Neuron (in vitro differentiated cells): Measurements from ENCODE around the gene GCNA.
"Not testable (repeated sequence)": the region's sequence is repeated elsewhere in the genome, so short reads cannot be mapped to it uniquely, and the experiment has no call there.

Experiments
- H2AFZ ChIP-seq: one replicate; pipeline ENCODE4 v1.6.1; 2013; ENCODE audit warnings: low read depth, mild to moderate bottlenecking, inconsistent platforms, low read length, moderate library complexity
- H3K27me3 ChIP-seq: one replicate; pipeline ENCODE4 v1.6.1; 2013; ENCODE audit warnings: low read length; ENCODE audit not compliant: insufficient read depth
- H3K36me3 ChIP-seq: one replicate; pipeline ENCODE4 v1.6.1; 2013; ENCODE audit warnings: low read length; ENCODE audit not compliant: insufficient read depth
- H3K4me1 ChIP-seq: one replicate; pipeline ENCODE4 v1.6.1; 2013; ENCODE audit warnings: low read length; ENCODE audit not compliant: insufficient read depth
- H3K4me3 ChIP-seq: 2 replicates; pipeline ENCODE4 v1.5.1; 2013; ENCODE audit warnings: mild to moderate bottlenecking, low read length, moderate library complexity
- H3K9me3 ChIP-seq: one replicate; pipeline ENCODE4 v1.6.1; 2013; ENCODE audit warnings: low read length

GCNA gene

GRCh38 chrX:71650333-71650969 is 72.2 kb downstream of the GCNA start:
- H3K4me1 ChIP-seq = no peaks in the 10 kb centered on the region
- no peak overlapping the region for H2AFZ ChIP-seq
- no peaks in the 10 kb centered on the region for H3K9me3 ChIP-seq
- no peak overlapping the region for H3K4me3 ChIP-seq
- H3K27me3 ChIP-seq = no peaks in the 10 kb centered on the region
- no peaks in the 10 kb centered on the region for H3K36me3 ChIP-seq

DNA sequence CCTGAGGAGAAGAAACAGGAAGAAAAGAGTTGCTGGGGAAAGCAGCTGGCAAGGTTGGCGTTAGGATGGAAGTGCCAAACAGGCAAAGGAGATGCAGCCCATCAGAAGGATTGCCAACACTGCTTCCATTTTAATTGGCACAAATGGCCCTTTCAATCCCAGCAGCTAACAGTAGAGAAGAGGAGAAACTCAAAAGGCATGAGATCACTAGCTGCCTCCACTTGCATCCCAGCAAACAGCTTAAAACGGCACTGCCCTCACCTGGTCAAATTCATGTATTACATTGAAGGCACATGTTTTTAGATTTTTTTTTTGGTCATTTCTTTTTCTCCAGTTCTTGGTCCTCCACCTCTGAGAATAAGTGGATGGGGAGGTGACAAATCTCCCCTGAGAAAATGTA is 74.2 kb downstream of the GCNA start:
- H3K27me3 ChIP-seq = no peaks in the 10 kb centered on the region

DNA sequence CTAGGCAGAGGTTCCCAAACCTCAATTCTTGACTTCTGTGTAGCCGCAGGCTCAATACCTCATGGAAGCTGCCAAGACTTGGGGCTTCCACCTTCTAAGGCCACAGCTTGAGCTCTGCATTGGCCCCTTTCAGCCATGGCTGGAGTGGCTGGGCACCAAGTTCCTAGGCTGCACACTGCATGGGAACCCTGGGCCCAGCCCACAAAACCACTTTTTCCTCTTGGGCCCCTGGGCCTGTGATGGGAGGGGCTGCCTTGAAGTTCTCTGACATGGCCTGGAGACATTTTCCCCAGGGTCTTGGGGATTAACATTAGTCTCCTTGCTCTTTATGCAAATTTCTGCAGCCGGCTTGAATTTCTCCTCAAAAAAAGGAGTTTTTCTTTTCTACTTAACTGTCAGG is 75.1 kb downstream of the GCNA start:
- no peaks in the 10 kb centered on the region for H3K4me1 ChIP-seq
- H3K4me3 ChIP-seq = no peak overlapping the region
- H3K27me3 ChIP-seq = peaks cover under 1% of the 10 kb centered on the region
- H2AFZ ChIP-seq = no peak overlapping the region
- H3K36me3 ChIP-seq = no peaks in the 10 kb centered on the region
- no peaks in the 10 kb centered on the region for H3K9me3 ChIP-seq

More for the DNA sequence above, 74.2 kb downstream of the GCNA start:
- no peak overlapping the region for H3K4me3 ChIP-seq
- no peak overlapping the region for H2AFZ ChIP-seq
- H3K36me3 ChIP-seq = no peaks in the 10 kb centered on the region
- no peaks in the 10 kb centered on the region for H3K9me3 ChIP-seq
- H3K4me1 ChIP-seq = no peaks in the 10 kb centered on the region

GRCh38 chrX:71657267-71657666 is 79.0 kb downstream of the GCNA start:
- no peak overlapping the region for H2AFZ ChIP-seq
- H3K4me3 ChIP-seq = no peak overlapping the region
- H3K4me1 ChIP-seq = no peaks in the 10 kb centered on the region
- peaks cover 3% of the 10 kb centered on the region for H3K27me3 ChIP-seq
- H3K9me3 ChIP-seq = no peaks in the 10 kb centered on the region
- no peaks in the 10 kb centered on the region for H3K36me3 ChIP-seq

- Histone ChIP-seq H2AFZ (no peak overlapping the region), H3K27me3 (peaks cover 3% of the 10 kb centered on the region), H3K4me1 (no peaks in the 10 kb centered on the region), H3K36me3 (no peaks in the 10 kb centered on the region), H3K4me3 (no peak overlapping the region), H3K9me3 (no peaks in the 10 kb centered on the region)
Observed at GRCh38 chrX:71659342-71659741, 81.1 kb downstream of the GCNA start.

GRCh38 chrX:71659959-71660358 is 81.7 kb downstream of the GCNA start:
- no peaks in the 10 kb centered on the region for H3K36me3 ChIP-seq
- H3K27me3 ChIP-seq = peaks cover 3% of the 10 kb centered on the region
- no peak overlapping the region for H2AFZ ChIP-seq
- H3K9me3 ChIP-seq = no peaks in the 10 kb centered on the region
- H3K4me3 ChIP-seq = no peak overlapping the region
- no peaks in the 10 kb centered on the region for H3K4me1 ChIP-seq

DNA sequence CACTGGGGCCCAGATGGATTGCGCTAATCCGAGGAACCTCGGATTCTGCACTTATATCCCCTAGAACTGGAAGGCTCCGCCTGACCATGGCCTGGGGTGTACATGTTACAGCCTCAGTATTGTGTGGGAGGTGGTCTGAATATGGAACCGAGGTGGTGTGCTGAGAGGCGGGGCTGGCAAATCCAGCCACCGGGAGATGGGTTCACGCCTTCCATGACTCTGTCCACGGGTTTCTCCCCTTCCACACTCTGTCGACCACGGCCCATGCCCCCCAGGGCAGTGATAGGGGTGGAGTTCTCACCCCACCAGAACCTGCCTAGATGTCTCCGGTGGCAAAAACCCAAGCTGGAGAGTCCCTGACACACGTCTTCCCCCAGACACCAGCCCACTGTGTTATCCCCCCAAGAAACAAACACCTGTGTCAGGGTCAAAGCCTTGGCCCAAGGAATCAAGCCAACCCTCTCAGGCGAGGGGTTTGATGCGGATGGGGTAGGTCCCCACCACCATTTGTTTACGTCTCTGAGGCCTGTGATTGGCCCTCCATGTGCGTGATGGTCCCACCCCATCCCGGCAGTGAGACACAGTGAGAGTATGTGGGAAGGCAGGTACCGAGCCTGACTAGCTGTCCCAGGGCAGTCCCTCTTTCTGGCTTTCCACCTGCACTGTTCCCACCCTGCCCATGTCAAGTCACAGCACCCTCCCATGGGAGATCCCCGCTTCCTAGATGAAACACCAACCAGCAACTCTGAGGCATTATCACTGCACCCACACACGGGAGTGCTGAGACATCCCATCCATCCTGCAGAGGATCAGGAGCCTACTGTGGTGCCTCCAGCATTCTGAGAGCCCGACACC is 82.6 kb downstream of the GCNA start:
- Histone ChIP-seq H3K4me1 (no peaks in the 10 kb centered on the region), H3K4me3 (no peak overlapping the region), H3K27me3 (peaks cover 3% of the 10 kb centered on the region), H2AFZ (no peak overlapping the region), H3K9me3 (no peaks in the 10 kb centered on the region), H3K36me3 (no peaks in the 10 kb centered on the region)

DNA sequence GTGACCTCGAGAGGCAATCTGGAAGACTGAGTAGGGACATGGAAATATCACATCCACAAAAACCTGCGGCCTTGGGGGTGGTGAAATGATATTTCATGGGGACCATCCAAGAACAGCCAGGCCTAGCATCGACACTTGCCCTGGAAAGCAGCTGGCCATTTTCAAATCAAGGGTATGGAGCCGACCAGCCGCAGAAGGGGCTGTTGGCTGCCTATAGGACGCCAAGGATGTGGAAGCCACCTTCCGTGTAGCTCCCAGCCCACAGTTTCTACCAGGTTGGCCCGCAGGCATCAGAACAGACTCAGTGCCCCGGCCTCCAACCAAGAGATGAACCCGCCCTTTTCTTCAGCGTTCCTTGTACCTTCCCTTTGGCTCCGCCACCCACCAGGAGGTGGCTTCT is 83.7 kb downstream of the GCNA start:
- no peaks in the 10 kb centered on the region for H3K4me1 ChIP-seq
- H3K4me3 ChIP-seq = no peak overlapping the region
- peaks cover 3% of the 10 kb centered on the region for H3K27me3 ChIP-seq
- H3K36me3 ChIP-seq = no peaks in the 10 kb centered on the region
- no peak overlapping the region for H2AFZ ChIP-seq
- H3K9me3 ChIP-seq = no peaks in the 10 kb centered on the region

- not testable (repeated sequence) for H3K27me3 ChIP-seq, H3K4me1 ChIP-seq, H3K36me3 ChIP-seq, H3K9me3 ChIP-seq, H2AFZ ChIP-seq, H3K4me3 ChIP-seq
Observed at GRCh38 chrX:71662654-71663053, 84.4 kb downstream of the GCNA start.
